GM13977 (cell line): ENCODE data around the gene SNN.

Experiments used
- DNase-seq: peaks from one replicate; pipeline ENCODE4 v3.0.0; 2012; ENCODE audit warnings: low spot score
- CTCF ChIP-seq: IDR thresholded peaks from 2 replicates; pipeline ENCODE4 v1.5.1; 2012; ENCODE audit warnings: mild to moderate bottlenecking, control low read depth; ENCODE audit not compliant: insufficient read depth; ENCODE audit errors: extremely low read depth, missing control alignments
- in situ Hi-C: fragments of 300-500 bp; cut with MboI; formaldehyde crosslinking; loops from one replicate; pipeline ENCODE4 v1.12.0; 2022; ENCODE audit warnings: low sequenced_read_pairs, low pct_unique_long_range_greater_than_20kb, mixed read lengths, inconsistent platforms; ENCODE audit not compliant: unreplicated experiment

SNN gene

DNA sequence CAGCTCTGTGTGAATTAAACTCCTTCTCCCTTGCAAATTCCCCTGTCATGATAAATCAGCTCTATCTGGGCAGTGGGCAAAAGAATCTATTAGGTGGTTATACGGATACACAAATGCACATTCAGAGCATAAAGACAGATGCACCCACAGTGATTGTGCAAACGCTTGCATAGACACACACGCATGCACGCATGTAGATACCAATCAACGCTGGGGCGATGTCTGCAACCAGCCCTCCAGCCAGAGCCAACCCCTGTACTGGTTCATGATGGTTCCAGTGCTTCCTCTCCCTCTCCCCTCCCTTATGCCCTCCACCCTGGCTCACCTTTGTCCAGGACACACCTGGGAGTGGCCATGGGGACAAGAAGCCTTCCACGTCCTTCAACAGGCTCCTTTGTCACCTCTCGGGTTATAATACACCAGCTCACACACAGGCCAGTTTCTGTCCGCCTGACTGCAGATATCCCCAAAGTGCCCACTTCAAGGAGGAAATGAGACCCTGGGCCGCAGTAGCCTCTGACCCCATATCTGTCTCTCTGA, 33.1 kb upstream of the SNN start:
- DNase-seq = no peak
- in situ Hi-C loops = no loop called here
- TF ChIP-seq CTCF = no peak

DNA sequence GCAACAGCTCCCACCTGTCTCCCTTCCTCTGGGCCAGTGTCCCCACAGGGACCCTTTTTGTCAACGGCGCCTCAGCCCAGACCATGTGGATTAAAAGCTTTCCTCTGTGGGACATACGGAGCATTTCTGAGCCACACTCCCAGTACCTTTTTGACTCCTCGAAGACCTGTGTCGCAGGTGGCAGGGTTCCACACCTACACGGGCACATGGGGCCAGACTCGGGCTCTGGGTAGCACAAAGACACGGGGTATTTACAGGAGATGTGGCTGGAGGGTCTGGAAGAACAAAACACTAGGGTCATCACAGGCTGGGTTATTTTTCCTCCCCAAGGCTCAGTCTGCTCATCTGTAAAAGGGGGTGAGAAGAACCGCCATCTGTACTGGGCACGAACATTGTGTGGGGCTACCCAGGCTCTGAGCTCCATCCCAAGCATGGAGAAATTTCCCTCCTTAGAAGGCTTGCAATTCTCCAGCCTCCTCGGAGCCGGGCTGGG, 32.5 kb upstream of the SNN start:
- TF ChIP-seq CTCF = no peak
- in situ Hi-C loops = no loop called here
- DNase-seq = no peak

DNA sequence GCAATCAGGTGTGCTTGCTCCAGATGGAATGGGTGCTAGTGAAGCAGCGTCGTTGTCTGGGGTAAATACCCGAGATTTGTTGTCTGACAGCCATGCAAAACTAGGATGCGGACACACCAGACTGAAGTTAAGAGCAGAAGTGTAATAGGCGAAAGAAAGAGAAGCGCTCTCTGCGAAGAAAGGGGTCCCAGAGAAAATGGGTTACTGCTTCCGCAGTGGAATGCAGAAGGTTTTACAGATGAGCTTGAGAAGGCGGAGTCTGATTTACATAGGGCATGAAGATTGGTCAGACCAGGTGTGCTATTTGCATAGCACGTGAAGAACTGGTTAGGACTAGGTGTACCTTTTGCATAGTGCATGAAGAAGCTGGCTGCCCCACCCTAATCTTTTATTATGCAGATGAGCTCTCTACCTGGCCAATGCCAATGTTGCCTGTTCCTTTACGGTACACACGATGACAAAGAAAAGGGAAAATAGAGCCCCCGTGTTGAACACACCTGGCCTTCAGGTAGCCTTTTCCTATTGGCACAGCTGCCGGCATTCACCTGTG, 32.0 kb upstream of the SNN start:
- in situ Hi-C loops = no loop called here
- DNase-seq = no peak

DNA sequence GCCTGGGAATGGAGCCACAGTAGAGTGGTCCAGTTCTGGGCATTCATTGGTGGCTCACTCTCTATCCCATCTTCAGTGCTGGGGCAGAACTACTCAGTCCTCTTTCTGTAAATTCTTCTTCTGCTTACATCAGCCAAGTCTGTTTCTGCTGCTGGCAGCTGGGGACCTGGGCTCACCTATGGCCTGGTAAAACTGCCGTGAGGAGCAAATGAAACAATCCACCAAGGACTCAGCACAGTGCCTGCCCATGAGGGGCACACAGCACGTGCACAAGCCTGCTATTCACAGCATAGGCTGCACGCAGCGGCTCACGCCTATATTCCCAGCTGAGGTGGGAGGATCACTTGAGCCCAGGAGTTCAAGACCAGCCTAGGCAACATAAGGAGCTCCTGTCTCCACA, 30.9 kb upstream of the SNN start:
- DNase-seq = no peak
- in situ Hi-C loops = no loop called here
- TF ChIP-seq CTCF = no peak

More for the DNA sequence above, 32.0 kb upstream of the SNN start:
- TF ChIP-seq CTCF = no peak

- in situ Hi-C loops = no loop called here
- DNase-seq = no peak
- TF ChIP-seq CTCF = no peak
These were observed 30.1 kb upstream of the SNN start for GRCh38 chr16:11638140-11638539.

DNA sequence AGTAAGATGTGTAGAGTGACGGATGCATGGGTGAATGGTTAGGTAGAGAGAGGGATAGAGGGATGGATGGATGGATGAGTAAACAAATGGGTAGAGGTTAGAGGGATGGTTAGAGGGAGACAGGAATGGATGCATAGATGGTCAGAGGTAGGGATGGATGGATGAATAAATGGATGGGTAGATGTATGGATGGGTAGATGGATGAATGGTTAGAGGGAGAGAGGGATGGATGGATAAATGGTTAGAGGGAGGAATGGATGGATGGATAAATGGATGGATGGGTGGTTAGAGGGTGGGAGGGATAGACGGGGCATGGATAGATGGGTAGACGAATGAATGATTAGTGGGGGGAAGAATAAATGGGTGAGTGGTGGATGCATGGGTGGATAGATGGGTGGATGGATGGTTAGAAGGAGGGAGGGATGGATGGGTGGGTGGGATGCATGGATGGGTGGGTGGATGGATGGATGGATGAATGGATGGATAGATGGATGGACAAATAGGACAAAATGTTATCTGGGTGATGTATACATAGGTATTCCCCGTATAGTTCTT, 29.2 kb upstream of the SNN start:
- DNase-seq = no peak
- in situ Hi-C loops = no loop called here
- no peak for TF ChIP-seq CTCF
